Dedifferentiated amniotic fluid mesenchymal stem cell (primary cell): ENCODE results near the gene CRHR2.
"Not testable (repeated sequence)": the region's sequence is repeated elsewhere in the genome, so short reads cannot be mapped to it uniquely, and the experiment has no call there.

Source experiments
- DNase-seq: peaks from one replicate; pipeline ENCODE4 v3.0.0-alpha.2; 2016; ENCODE audit errors: extremely low spot score

Gene CRHR2

GRCh38 chr7:30682212-30683083 lies at the start of gene CRHR2:
Gene CRHR2, minus strand, starts transcription at chr7:30682456. Its CDS starts 176 bp downstream, at chr7:30682280.
- DNase-seq, result no peak

GRCh38 chr7:30731581-30731980 lies 49.3 kb upstream of the CRHR2 start:
- DNase-seq, result no peak

- DNase-seq, result no peak
Observed at GRCh38 chr7:30730996-30731395, 48.7 kb upstream of the CRHR2 start.

- DNase-seq, result no peak
Observed at GRCh38 chr7:30730097-30730496, 47.8 kb upstream of the CRHR2 start.

- no peak for DNase-seq
Observed at GRCh38 chr7:30729642-30730041, 47.4 kb upstream of the CRHR2 start.

- no peak for DNase-seq
Observed at GRCh38 chr7:30728591-30729100, 46.4 kb upstream of the CRHR2 start.

- no peak for DNase-seq
Observed at GRCh38 chr7:30727061-30727945, 45.0 kb upstream of the CRHR2 start.

- no peak for DNase-seq
Observed at GRCh38 chr7:30726296-30727006, 44.2 kb upstream of the CRHR2 start.

GRCh38 chr7:30723776-30724175 lies 41.5 kb upstream of the CRHR2 start:
- DNase-seq, result no peak

GRCh38 chr7:30722671-30723070 lies 40.4 kb upstream of the CRHR2 start:
- no peak for DNase-seq

- no peak for DNase-seq
Observed at GRCh38 chr7:30722187-30722586, 39.9 kb upstream of the CRHR2 start.

- no peak for DNase-seq
Observed at GRCh38 chr7:30721211-30721610, 39.0 kb upstream of the CRHR2 start.

GRCh38 chr7:30719434-30719833 lies 37.2 kb upstream of the CRHR2 start:
- DNase-seq, result not testable (repeated sequence)

- DNase-seq, result no peak
Observed at GRCh38 chr7:30717181-30717580, 34.9 kb upstream of the CRHR2 start.

- DNase-seq, result no peak
Observed at GRCh38 chr7:30714129-30714528, 31.9 kb upstream of the CRHR2 start.

- no peak for DNase-seq
Observed at GRCh38 chr7:30713392-30713791, 31.1 kb upstream of the CRHR2 start.

- DNase-seq, result no peak
Observed at GRCh38 chr7:30710669-30711068, 28.4 kb upstream of the CRHR2 start.

GRCh38 chr7:30709549-30709948 lies 27.3 kb upstream of the CRHR2 start:
- no peak for DNase-seq

- no peak for DNase-seq
Observed at GRCh38 chr7:30708983-30709382, 26.7 kb upstream of the CRHR2 start.

GRCh38 chr7:30708412-30708811 lies 26.2 kb upstream of the CRHR2 start:
- DNase-seq, result no peak

GRCh38 chr7:30707391-30708357 lies 25.4 kb upstream of the CRHR2 start:
- no peak for DNase-seq
